G401.6 (cell line): Measurements from ENCODE around the gene TIMM44.
"Not testable (repeated sequence)": the region's sequence is repeated elsewhere in the genome, so short reads cannot be mapped to it uniquely, and the experiment has no call there.

Experiments
- FAIRE-seq: peaks from 2 replicates; lab custom pipeline; 2012; peaks lifted over from hg19 to GRCh38; lab: Jason Lieb, UNC

TIMM44 gene

DNA sequence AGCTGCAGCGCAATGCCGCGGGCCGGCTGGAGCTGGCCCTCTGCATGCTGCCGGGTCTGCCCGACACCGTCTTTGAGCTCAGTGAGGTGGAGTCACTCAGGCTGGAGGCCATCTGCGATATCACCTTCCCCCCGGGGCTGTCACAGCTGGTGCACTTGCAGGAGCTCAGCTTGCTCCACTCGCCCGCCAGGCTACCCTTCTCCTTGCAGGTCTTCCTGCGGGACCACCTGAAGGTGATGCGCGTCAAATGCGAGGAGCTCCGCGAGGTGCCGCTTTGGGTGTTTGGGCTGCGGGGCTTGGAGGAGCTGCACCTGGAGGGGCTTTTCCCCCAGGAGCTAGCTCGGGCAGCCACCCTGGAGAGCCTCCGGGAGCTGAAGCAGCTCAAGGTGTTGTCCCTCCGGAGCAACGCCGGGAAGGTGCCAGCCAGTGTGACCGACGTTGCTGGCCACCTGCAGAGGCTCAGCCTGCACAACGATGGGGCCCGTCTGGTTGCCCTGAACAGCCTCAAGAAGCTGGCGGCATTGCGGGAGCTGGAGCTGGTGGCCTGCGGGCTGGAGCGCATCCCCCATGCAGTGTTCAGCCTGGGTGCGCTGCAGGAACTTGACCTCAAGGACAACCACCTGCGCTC is 43.6 kb downstream of the TIMM44 start:
- FAIRE-seq, result no peak

DNA sequence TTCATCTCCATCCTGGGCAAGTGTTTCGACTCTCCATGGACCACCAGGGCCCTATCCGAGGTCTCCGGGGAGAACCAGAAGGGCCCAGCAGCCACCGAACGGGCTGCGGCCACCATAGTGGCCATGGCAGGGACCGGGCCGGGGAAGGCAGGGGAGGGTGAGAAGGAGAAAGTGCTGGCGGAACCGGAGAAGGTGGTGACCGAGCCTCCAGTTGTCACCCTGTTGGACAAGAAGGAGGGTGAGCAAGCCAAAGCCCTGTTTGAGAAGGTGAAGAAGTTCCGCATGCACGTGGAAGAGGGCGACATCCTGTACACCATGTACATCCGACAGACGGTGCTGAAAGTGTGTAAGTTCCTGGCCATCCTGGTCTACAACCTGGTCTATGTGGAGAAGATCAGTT is 44.5 kb downstream of the TIMM44 start:
- no peak for FAIRE-seq

GRCh38 chr19:7897292-7897691 is 46.2 kb downstream of the TIMM44 start:
- FAIRE-seq, result no peak

DNA sequence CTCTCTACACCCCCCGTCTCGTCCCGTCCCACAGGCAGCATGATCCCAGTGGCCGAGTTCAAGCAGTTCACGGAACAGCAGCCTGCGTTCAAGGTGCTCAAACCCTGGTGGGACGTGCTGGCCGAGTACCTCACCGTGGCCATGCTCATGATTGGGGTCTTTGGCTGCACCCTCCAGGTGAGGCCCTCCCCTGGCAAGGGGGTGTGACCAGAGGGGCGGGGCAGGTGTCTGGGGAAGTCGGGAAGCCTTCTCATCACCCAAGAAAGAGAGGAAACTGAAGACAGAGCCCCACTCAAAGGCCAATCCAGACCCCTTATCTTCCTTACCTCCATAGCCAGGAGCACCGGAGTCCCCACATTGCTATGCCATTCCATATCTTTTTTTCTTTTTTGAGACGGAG is 47.9 kb downstream of the TIMM44 start:
- no peak for FAIRE-seq

- no peak for FAIRE-seq
These were observed 48.7 kb downstream of the TIMM44 start for GRCh38 chr19:7894612-7895309.

GRCh38 chr19:7893362-7894101 is 49.9 kb downstream of the TIMM44 start:
- not testable (repeated sequence) for FAIRE-seq

DNA sequence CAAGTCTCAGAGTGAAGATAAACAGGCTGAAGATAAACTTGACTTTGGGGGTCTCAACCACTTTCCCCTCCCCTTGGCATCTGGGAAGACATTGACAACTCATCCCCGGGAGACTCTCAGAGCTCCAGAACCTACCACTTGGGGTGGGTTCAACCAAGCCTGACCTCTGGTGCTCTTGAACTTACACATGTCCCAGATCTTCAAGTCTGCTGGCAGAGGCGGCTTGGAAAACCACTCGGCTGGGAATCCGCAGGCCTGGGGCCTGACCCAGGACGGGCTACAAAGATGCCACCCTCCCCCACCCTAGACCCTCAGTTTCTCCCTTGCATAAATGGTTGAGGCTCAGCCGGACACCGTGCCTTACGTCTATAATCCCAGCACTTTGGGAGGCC is 54.6 kb downstream of the TIMM44 start:
- no peak for FAIRE-seq

- FAIRE-seq, result no peak
These were observed 55.2 kb downstream of the TIMM44 start, which contains the start of gene LRRC8E for GRCh38 chr19:7888145-7888825. Gene LRRC8E, plus strand, starts transcription at chr19:7888510. Its CDS starts 7,094 bp downstream, at chr19:7895604.

GRCh38 chr19:7887408-7888144 is 55.9 kb downstream of the TIMM44 start:
- no peak for FAIRE-seq

- FAIRE-seq, result no peak
These were observed 57.6 kb downstream of the TIMM44 start for GRCh38 chr19:7885818-7886217.

DNA sequence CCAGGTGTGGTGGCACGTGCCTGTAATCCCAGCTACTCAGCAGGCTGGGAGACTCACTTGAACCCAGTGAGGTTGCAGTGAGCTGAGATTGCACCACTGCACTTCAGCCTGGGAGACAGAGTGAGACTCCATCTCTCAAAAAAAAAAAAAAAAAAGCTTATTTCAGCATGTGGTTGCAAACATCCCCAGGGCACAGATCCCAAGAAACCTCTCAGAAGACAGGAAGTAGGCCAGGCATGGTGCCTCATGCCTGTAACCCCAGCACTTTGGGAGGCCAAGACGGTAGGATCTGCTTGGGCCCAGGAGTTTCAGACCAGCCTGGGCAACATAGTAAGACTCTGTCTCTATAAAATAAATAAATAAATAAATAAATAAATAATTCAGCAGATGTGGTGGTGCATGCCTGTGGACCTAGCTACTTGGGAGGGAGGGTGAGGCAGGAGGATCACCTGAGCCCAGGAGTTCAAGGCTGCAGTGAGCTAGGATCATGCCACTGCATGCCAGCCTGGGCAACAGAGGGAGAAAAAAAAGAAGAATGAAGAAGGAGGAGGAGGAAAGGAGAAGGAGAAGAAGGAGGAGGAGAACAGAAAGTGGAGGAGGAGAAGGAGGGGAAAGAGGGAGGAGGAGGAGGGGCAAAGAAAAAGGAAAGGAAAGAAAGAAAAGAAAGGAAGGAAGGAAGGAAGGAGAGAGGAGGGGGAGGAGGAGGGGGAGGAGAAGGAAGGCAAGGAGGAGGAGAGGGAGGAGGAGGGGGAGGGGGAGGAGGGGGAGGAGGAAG is 59.5 kb downstream of the TIMM44 start:
- no peak for FAIRE-seq

- FAIRE-seq, result no peak
These were observed 60.4 kb downstream of the TIMM44 start for GRCh38 chr19:7883105-7883504.

DNA sequence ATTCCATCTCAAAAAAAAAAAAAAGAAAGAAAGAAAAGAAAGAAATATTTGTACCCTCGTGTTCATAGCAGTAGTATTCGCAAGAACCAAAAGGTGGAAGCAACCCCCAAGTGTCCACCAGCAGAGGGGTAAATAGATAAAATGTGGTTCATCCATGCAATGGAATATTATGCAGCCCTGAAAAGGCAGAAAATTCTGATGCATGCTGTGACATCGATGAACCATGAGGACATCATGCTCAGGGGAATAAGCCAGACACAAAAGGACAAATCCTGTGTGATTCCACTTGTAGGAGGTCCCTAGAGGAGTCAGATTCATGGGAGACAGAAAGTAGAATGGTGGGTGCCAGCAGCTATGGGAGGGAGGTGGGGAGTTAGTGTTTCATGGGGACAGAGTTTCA is 61.6 kb downstream of the TIMM44 start:
- FAIRE-seq, result no peak

GRCh38 chr19:7879836-7880235 is 63.6 kb downstream of the TIMM44 start:
- no peak for FAIRE-seq

- FAIRE-seq, result no peak
These were observed 64.2 kb downstream of the TIMM44 start for GRCh38 chr19:7879111-7879807.

DNA sequence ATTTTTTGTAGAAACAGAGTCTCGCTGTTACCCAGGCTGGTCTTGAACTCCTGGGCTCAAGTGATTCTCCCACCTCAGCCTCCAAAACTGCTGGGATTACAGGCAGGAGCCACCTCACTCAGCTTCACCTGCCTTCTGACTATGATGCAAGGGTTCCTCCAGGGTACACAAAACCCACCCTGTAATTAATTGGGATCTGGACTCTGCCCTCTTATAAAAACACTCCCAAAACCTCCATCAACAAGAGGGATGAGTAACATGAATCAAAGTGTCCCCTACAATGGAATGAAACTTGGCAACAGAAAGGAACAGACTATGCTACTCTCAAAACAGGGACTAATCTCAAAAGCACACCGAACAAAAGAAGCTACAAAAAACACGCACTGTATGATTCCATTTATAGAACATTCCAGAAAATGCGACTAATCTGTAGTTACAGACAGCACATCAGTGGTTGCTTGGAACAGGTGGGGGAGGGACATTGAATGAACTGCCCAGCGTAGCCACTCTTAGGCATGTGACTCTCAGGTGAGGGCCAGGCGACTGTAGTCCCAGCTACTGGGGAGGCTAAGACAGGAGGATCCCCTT is 66.1 kb downstream of the TIMM44 start:
- FAIRE-seq, result no peak
